K562 (cell line): ENCODE results near the gene PCNX2. TPM values are rescaled to one million over a fixed set of nuclear protein-coding genes. Genes with fewer than 3 reads are reported as not detected.

Experiments
- CXXC5 ChIP-seq: fragments of 250-450 bp; sonication (Bioruptor Pico); IDR thresholded peaks from 2 replicates; pipeline ENCODE4 v1.8.0; 2022; ENCODE audit warnings: inconsistent platforms, mild to moderate bottlenecking, moderate library complexity
- HNRNPL ChIP-seq: fragments of 200-400 bp; formaldehyde crosslinking; IDR thresholded peaks from 2 replicates; pipeline ENCODE4 v1.6.1; 2017; ENCODE audit warnings: low read depth, mild to moderate bottlenecking, low read length
- MGA ChIP-seq: fragments of 450-650 bp; IDR thresholded peaks from 2 replicates; pipeline ENCODE4 v1.6.1; 2016; ENCODE audit warnings: mild to moderate bottlenecking, moderate library complexity
- TFAM ChIP-seq: fragments of 250-450 bp; sonication (Bioruptor Pico); conservative IDR thresholded peaks from 2 replicates; pipeline ENCODE4 v1.5.0; 2021; ENCODE audit warnings: mild to moderate bottlenecking, moderate library complexity
- TRIM24 ChIP-seq, 2 experiments: fragments of 450-650 bp; IDR thresholded peaks; 2 replicates each; pipeline ENCODE4 v1.6.1; 2016
- ZNF197 ChIP-seq: fragments of 200-800 bp; sonication (Bioruptor generic); IDR thresholded peaks from 2 replicates; pipeline ENCODE4 v1.6.1; 2016; ENCODE audit warnings: low read depth, missing genetic modification characterization, missing compliant biosample characterization
- polyA plus RNA-seq, 8 experiments: library from polyadenylated mRNA; depleted of rRNA in 4 of 8; stranded (reverse) in 5 of 8; unstranded in 3 of 8; fragments of >200 nt; fragmentation: Nextera tagmentation in 2 of 8; fragmentation: Illumina TruSeq in 1 of 8; extraction: Ambion mirVana in 2 of 8; extraction: Trizol in 1 of 8; gene quantifications; 2 replicates each; pipeline versions ENCODE4 v1.2.1 to v1.2.3, GENCODE V29; 2011 to 2014; ENCODE audit warnings: inconsistent platforms in 1 of 8, missing spikeins in 1 of 8
- total RNA-seq, 7 experiments: library from RNA; depleted of rRNA in 6 of 7; stranded (reverse); fragments of >200 nt in 6 of 7; fragmentation: Illumina TruSeq in 2 of 7; extraction: Trizol in 2 of 7; gene quantifications; 2 replicates each; pipeline versions ENCODE4 v1.2.1 to v1.2.3, GENCODE V29; 2011 to 2021; ENCODE audit warnings: low replicate concordance in 1 of 7
- TF ChIP-seq, protein P1 (sequence below): fragments of 450-650 bp; formaldehyde crosslinking; IDR thresholded peaks from 2 replicates; pipeline ENCODE4 v1.4.0; 2022; ENCODE audit warnings: mild to moderate bottlenecking, moderate library complexity
- TF ChIP-seq, protein P2 (sequence below): IDR thresholded peaks from 2 replicates; pipeline ENCODE4 v1.6.1; 2014; ENCODE audit warnings: antibody characterized with exemption

The PCNX2 gene
- total and polyA plus RNA-seq, 9 of the 15 experiments (the other 6 are each of a cell fraction or from before 2014, with no cell fraction given): 0.07 to 0.33 TPM; not detected in 7

GRCh38 chr1:233277637-233278606 lies 17.6 kb downstream of the PCNX2 start (continued):
- TF ChIP-seq, protein P1, sequence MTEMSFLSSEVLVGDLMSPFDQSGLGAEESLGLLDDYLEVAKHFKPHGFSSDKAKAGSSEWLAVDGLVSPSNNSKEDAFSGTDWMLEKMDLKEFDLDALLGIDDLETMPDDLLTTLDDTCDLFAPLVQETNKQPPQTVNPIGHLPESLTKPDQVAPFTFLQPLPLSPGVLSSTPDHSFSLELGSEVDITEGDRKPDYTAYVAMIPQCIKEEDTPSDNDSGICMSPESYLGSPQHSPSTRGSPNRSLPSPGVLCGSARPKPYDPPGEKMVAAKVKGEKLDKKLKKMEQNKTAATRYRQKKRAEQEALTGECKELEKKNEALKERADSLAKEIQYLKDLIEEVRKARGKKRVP: peak; percentile 86
- 0 out of 2 replicates have a peak, but pooled peaks have one; percentile 12 for TF ChIP-seq CXXC5 (CRISPR knock-in tag)
- no peak for TF ChIP-seq MGA
- TF ChIP-seq HNRNPL: no peak
- TF ChIP-seq TFAM: no peak
- peak; percentile 47 to 54; a peak in 2 of 4 replicates for TF ChIP-seq TRIM24 (IDR thresholded peaks at IDR 0.05)
- TF ChIP-seq, protein P2, sequence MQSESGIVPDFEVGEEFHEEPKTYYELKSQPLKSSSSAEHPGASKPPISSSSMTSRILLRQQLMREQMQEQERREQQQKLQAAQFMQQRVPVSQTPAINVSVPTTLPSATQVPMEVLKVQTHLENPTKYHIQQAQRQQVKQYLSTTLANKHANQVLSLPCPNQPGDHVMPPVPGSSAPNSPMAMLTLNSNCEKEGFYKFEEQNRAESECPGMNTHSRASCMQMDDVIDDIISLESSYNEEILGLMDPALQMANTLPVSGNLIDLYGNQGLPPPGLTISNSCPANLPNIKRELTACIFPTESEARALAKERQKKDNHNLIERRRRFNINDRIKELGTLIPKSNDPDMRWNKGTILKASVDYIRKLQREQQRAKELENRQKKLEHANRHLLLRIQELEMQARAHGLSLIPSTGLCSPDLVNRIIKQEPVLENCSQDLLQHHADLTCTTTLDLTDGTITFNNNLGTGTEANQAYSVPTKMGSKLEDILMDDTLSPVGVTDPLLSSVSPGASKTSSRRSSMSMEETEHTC: no peak
- 0 out of 2 replicates have a peak, but pooled peaks have one; percentile 51 for TF ChIP-seq ZNF197 (CRISPR knock-in tag)
- TF ChIP-seq, all 486 proteins: peak for 14
